ENCODE data around the gene APOL4.

APOL4 gene

GRCh38 chr22:36151006-36151595, 50.5 kb downstream of the APOL4 start:
- DNase-seq: no peak

- DNase-seq: no peak
These were observed 52.2 kb downstream of the APOL4 start for GRCh38 chr22:36149441-36149840.

GRCh38 chr22:36148411-36148810, 53.2 kb downstream of the APOL4 start:
- no peak for DNase-seq

DNA sequence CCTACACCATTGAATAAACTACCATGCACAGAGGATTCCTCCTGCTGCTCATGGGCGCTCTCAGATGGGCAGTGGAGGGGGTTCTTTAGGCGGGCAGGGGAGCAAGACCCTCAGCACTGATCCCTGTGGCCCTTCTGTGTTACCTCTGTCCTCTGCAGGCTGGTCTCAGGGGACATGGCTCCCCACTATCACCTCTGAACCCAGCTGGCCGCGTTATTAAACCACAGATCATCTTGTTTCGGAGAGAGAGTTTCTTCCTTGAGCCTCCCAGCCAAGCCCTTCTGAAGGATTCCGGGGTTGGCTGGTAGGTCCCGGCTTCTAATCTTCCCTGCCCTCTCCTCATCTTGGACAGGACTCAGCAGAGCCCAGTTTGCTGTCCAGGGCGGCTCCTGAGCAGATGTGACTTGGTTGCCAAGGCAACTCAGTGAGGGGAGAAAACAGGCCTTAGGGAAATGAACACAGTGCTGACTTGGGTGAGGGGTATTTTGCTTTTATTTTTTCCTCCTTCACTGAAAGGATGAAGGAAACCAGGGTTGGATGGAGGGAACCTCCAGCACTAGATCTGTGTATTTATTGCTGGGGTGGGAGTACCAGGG, 54.3 kb downstream of the APOL4 start:
- DNase-seq: no peak

- no peak for DNase-seq
These were observed 55.7 kb downstream of the APOL4 start for GRCh38 chr22:36145881-36146280.

- peak; percentile 6 for DNase-seq
These were observed 56.6 kb downstream of the APOL4 start for GRCh38 chr22:36144886-36145541.

- no peak for DNase-seq
These were observed 57.7 kb downstream of the APOL4 start for GRCh38 chr22:36143956-36144355.

GRCh38 chr22:36143066-36143815, 58.4 kb downstream of the APOL4 start:
- DNase-seq: no peak

DNA sequence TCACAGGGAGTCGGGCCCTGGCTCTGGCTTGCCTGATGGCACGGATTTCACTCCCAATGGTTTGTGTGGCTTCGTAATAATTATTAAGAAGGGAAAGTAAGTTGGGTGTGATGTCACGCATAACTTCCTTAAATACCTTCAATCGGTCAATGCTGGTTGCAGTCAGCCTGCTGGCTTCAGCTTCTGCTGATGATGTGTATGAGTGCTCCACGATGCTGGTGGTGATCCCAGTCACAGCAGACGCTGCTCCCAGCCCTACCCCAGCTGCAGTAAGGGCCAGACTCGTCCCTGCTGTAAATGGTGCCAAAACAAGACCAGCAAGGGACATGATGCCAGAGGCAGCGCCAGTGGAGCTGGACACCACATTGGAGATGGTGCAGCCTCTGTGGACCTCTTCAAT, 60.1 kb downstream of the APOL4 start:
- no peak for DNase-seq

Measured in NCI-H748 treated with DMSO at 0.1 percent for 48 hours (cell line).